Thyroid gland (tissue), 4 donors: ENCODE data around the gene CD55.

Source experiments
- POLR2A ChIP-seq, 2 donors: fragments of 450-650 bp; IDR thresholded peaks; one replicate each; pipeline ENCODE4 v1.6.1; 2017; ENCODE audit warnings: antibody characterized with exemption in 2 of 2, mild to moderate bottlenecking in 2 of 2, moderate library complexity in 1 of 2
- TF ChIP-seq, protein P1 (sequence below), 6 experiments: fragments of 200-600 bp in 3 of 6; fragments of 450-650 bp in 3 of 6; sonication (generic) in 3 of 6; IDR thresholded peaks; one replicate each; pipeline ENCODE4 v1.5.1; 2016 to 2019; ENCODE audit warnings: antibody characterized with exemption in 6 of 6, mild to moderate bottlenecking in 2 of 6, inconsistent platforms in 1 of 6, moderate library complexity in 1 of 6

DNA sequence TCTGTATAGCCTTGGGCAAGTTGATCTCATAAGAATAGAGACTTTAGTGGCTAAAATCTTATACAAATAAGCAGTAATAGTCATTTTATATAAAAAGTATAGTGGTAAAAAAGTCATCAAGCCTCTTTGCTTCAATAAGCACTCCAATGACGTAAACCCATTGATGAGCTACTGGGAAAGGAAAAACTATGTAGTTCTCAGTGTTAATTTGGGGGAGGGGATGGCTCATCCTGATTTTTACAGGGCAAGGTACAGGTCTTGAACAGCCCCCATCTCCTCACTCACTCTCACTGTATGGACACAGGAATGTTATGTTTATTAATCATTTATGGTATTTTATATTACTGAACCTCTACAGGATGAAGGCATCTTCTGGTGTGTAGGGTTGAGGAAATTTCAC, 38.1 kb upstream of the CD55 start:
- no peak for TF ChIP-seq POLR2A (IDR thresholded peaks at IDR 0.05)
- TF ChIP-seq, protein P1, sequence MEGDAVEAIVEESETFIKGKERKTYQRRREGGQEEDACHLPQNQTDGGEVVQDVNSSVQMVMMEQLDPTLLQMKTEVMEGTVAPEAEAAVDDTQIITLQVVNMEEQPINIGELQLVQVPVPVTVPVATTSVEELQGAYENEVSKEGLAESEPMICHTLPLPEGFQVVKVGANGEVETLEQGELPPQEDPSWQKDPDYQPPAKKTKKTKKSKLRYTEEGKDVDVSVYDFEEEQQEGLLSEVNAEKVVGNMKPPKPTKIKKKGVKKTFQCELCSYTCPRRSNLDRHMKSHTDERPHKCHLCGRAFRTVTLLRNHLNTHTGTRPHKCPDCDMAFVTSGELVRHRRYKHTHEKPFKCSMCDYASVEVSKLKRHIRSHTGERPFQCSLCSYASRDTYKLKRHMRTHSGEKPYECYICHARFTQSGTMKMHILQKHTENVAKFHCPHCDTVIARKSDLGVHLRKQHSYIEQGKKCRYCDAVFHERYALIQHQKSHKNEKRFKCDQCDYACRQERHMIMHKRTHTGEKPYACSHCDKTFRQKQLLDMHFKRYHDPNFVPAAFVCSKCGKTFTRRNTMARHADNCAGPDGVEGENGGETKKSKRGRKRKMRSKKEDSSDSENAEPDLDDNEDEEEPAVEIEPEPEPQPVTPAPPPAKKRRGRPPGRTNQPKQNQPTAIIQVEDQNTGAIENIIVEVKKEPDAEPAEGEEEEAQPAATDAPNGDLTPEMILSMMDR (IDR thresholded peaks at IDR 0.05) = no peak
